GM23248 (cell line): Measurements from ENCODE around the gene NFIX. TPM values are rescaled to one million over a fixed set of nuclear protein-coding genes. Genes with fewer than 3 reads are reported as not detected.

Experiments
- DNase-seq: peaks from one replicate; pipeline ENCODE4 v3.0.0-alpha.2; 2015
- H2AFZ ChIP-seq: fragments of 200-600 bp; sonication (generic); 2 replicates; pipeline ENCODE4 v1.6.1; 2016; ENCODE audit warnings: antibody characterized with exemption
- H3F3A ChIP-seq: fragments of 200-600 bp; sonication (generic); 2 replicates; pipeline ENCODE4 v1.6.1; 2016; ENCODE audit warnings: mild to moderate bottlenecking, antibody characterized with exemption, mixed run types; ENCODE audit not compliant: insufficient read depth
- H3K27ac ChIP-seq: fragments of 200-600 bp; sonication (generic); 2 replicates; pipeline ENCODE4 v1.5.1; 2016; ENCODE audit warnings: mild to moderate bottlenecking
- H3K27me3 ChIP-seq: fragments of 200-600 bp; sonication (generic); replicated peaks from 2 replicates; pipeline ENCODE4 v1.6.1; 2016; ENCODE audit warnings: mild to moderate bottlenecking; ENCODE audit not compliant: insufficient read depth
- H3K36me3 ChIP-seq: fragments of 200-600 bp; sonication (generic); 2 replicates; pipeline ENCODE4 v1.6.1; 2016; ENCODE audit warnings: low read depth, mild to moderate bottlenecking
- H3K4me1 ChIP-seq: fragments of 200-600 bp; sonication (generic); 2 replicates; pipeline ENCODE4 v1.6.1; 2016; ENCODE audit warnings: mild to moderate bottlenecking; ENCODE audit not compliant: insufficient read depth
- H3K4me2 ChIP-seq: fragments of 200-600 bp; sonication (generic); one replicate; pipeline ENCODE4 v1.6.1; 2016; ENCODE audit warnings: mild to moderate bottlenecking; ENCODE audit not compliant: unreplicated experiment
- H3K4me3 ChIP-seq: fragments of 200-600 bp; sonication (generic); 2 replicates; pipeline ENCODE4 v1.5.1; 2016; ENCODE audit warnings: mild to moderate bottlenecking
- H3K79me2 ChIP-seq: fragments of 200-600 bp; sonication (generic); 2 replicates; pipeline ENCODE4 v1.6.1; 2016; ENCODE audit warnings: mild to moderate bottlenecking; ENCODE audit not compliant: insufficient read depth
- H3K9ac ChIP-seq: fragments of 200-600 bp; sonication (generic); 2 replicates; pipeline ENCODE4 v1.6.1; 2016; ENCODE audit warnings: mild to moderate bottlenecking
- H3K9me2 ChIP-seq: fragments of 200-600 bp; sonication (generic); 2 replicates; pipeline ENCODE4 v1.6.1; 2016; ENCODE audit warnings: mixed run types, mild to moderate bottlenecking, moderate library complexity; ENCODE audit not compliant: insufficient read depth
- H3K9me3 ChIP-seq: fragments of 200-600 bp; sonication (generic); one replicate; pipeline ENCODE4 v1.6.1; 2017; ENCODE audit warnings: low read depth
- H4K20me1 ChIP-seq: fragments of 200-600 bp; sonication (generic); 2 replicates; pipeline ENCODE4 v1.6.0; 2016; ENCODE audit not compliant: insufficient read depth
- EZH2 ChIP-seq: fragments of 200-600 bp; sonication (generic); IDR thresholded peaks from 2 replicates; pipeline ENCODE4 v1.6.1; 2018; ENCODE audit warnings: antibody characterized with exemption, mild to moderate bottlenecking; ENCODE audit not compliant: insufficient read depth, poor library complexity, severe bottlenecking
- EZH2phosphoT487 ChIP-seq: fragments of 200-600 bp; sonication (generic); IDR thresholded peaks from 2 replicates; pipeline ENCODE4 v1.6.1; 2018; ENCODE audit warnings: antibody characterized with exemption, moderate library complexity, mild to moderate bottlenecking, low read depth; ENCODE audit not compliant: insufficient read depth
- WGBS, 2 experiments: methylation state at CpG; one replicate each; pipeline ENCODE4 v1.1.6; 2015 to 2017; ENCODE audit warnings: low lambda C conversion rate in 2 of 2, low coverage in 1 of 2; ENCODE audit errors: missing lambda C conversion rate in 2 of 2; 5-methylcytosine and 5-hydroxymethylcytosine counted together
- in situ Hi-C: fragments of 300-500 bp; cut with MboI; formaldehyde crosslinking; loops from 2 replicates; pipeline ENCODE4 v1.15.0; 2020
- polyA plus RNA-seq: library from polyadenylated mRNA; unstranded; fragments of >200 nt; fragmentation: Nextera tagmentation; extraction: Ambion mirVana; gene quantifications from 2 replicates; pipeline ENCODE4 v1.2.1, GENCODE V29; 2016
- total RNA-seq: library from RNA; depleted of rRNA; stranded (reverse); fragments of >200 nt; shearing (Covaris generic); gene quantifications from 2 replicates; pipeline ENCODE4 v1.2.3, GENCODE V29; 2014

NFIX gene
- total and polyA plus RNA-seq, 2 experiments from 2014 or later = 60.8 to 71.0 TPM

- H3K4me3 ChIP-seq = no peak overlapping the region
- H3K36me3 ChIP-seq = peaks cover 39% of the 10 kb centered on the region
- TF ChIP-seq EZH2phosphoT487 (no peak), EZH2 (no peak)
- no peak overlapping the region for H2AFZ ChIP-seq
- no peak for DNase-seq
- H3K27me3 ChIP-seq = no peaks in the 10 kb centered on the region
- no peaks in the 10 kb centered on the region for H3K9me3 ChIP-seq
- peaks cover 16% of the 10 kb centered on the region for H3K4me1 ChIP-seq
- no peak overlapping the region for H3K9ac ChIP-seq
- no peaks in the 10 kb centered on the region for H3K9me2 ChIP-seq
- no peak overlapping the region for H3K27ac ChIP-seq
- peaks cover 83% of the 10 kb centered on the region for H3K79me2 ChIP-seq
- in situ Hi-C loops = no loop called here
- H3F3A ChIP-seq = peaks cover 5% of the 10 kb centered on the region; the same call in 1 of the 2 replicates
- 80 to 85% methylated on average over 9 to 10 of the region's 10 CpGs for WGBS, 2 experiments
- no peaks in the 10 kb centered on the region for H4K20me1 ChIP-seq
- no peak overlapping the region for H3K4me2 ChIP-seq
Observed at GRCh38 chr19:13078381-13078780, 83.1 kb downstream of the NFIX start.

GRCh38 chr19:13078897-13079541 lies 83.7 kb downstream of the NFIX start:
- H3K4me3 ChIP-seq = no peak overlapping the region
- H4K20me1 ChIP-seq = no peaks in the 10 kb centered on the region
- peaks cover 83% of the 10 kb centered on the region for H3K79me2 ChIP-seq
- H3K27ac ChIP-seq = peak overlapping the region; percentile 51
- 59 to 60% methylated on average over 12 of the region's 12 CpGs for WGBS, 2 experiments
- in situ Hi-C loops = no loop called here
- H2AFZ ChIP-seq = no peak overlapping the region
- peaks cover 16% of the 10 kb centered on the region for H3K4me1 ChIP-seq
- H3K9me2 ChIP-seq = no peaks in the 10 kb centered on the region
- TF ChIP-seq EZH2phosphoT487 = no peak
- TF ChIP-seq EZH2 = no peak
- H3K27me3 ChIP-seq = no peaks in the 10 kb centered on the region
- H3K9ac ChIP-seq = peak overlapping the region; percentile 54
- H3K9me3 ChIP-seq = no peaks in the 10 kb centered on the region
- H3K4me2 ChIP-seq = peak overlapping the region; percentile 40
- peaks cover 45% of the 10 kb centered on the region for H3K36me3 ChIP-seq
- peaks cover 5% of the 10 kb centered on the region; the same call in 1 of the 2 replicates for H3F3A ChIP-seq
- no peak for DNase-seq

GRCh38 chr19:13079542-13079986 lies 84.3 kb downstream of the NFIX start:
- peak overlapping the region; percentile 51 for H3K27ac ChIP-seq

GRCh38 chr19:13082192-13083007 lies 87.1 kb downstream of the NFIX start:
- TF ChIP-seq EZH2 = no peak
- no peak for TF ChIP-seq EZH2phosphoT487
- H4K20me1 ChIP-seq = no peaks in the 10 kb centered on the region
- WGBS, 2 experiments = 50 to 58% methylated on average over 14 of the region's 14 CpGs
- peaks cover 12% of the 10 kb centered on the region for H3K4me1 ChIP-seq
- no peak overlapping the region for H3K27ac ChIP-seq
- peaks cover 38% of the 10 kb centered on the region for H3K36me3 ChIP-seq
- no peaks in the 10 kb centered on the region for H3K9me2 ChIP-seq
- H3K79me2 ChIP-seq = peaks cover 77% of the 10 kb centered on the region
- no peak overlapping the region for H3K4me3 ChIP-seq
- H2AFZ ChIP-seq = no peak overlapping the region
- in situ Hi-C loops = no loop called here
- 0 out of 2 replicates have a peak overlapping the region, but pooled peaks have one; percentile 27 for H3K9ac ChIP-seq
- no peak overlapping the region for H3K4me2 ChIP-seq
- DNase-seq = peak; percentile 63
- H3K9me3 ChIP-seq = no peaks in the 10 kb centered on the region
- peaks cover 13% of the 10 kb centered on the region; the same call in 1 of the 2 replicates for H3F3A ChIP-seq
- H3K27me3 ChIP-seq = no peaks in the 10 kb centered on the region

More at GRCh38 chr19:13079542-13079986, 84.3 kb downstream of the NFIX start:
- H4K20me1 ChIP-seq = no peaks in the 10 kb centered on the region
- TF ChIP-seq EZH2 (no peak), EZH2phosphoT487 (no peak)
- no peaks in the 10 kb centered on the region for H3K27me3 ChIP-seq
- no peak overlapping the region for H3K4me3 ChIP-seq
- peak overlapping the region; percentile 40 for H3K4me2 ChIP-seq
- peaks cover 8% of the 10 kb centered on the region; the same call in 1 of the 2 replicates for H3F3A ChIP-seq
- no peaks in the 10 kb centered on the region for H3K9me2 ChIP-seq
- H3K79me2 ChIP-seq = peaks cover 83% of the 10 kb centered on the region
- H2AFZ ChIP-seq = no peak overlapping the region
- H3K4me1 ChIP-seq = peaks cover 16% of the 10 kb centered on the region
- peaks cover 50% of the 10 kb centered on the region for H3K36me3 ChIP-seq
- DNase-seq = peak; percentile 62
- in situ Hi-C loops = no loop called here
- peak overlapping the region; percentile 54 for H3K9ac ChIP-seq
- WGBS, 2 experiments = 40% methylated on average over 11 to 16 of the region's 16 CpGs
- no peaks in the 10 kb centered on the region for H3K9me3 ChIP-seq
